WTC11 (cell line): ENCODE measurements around the gene SHC3.

Source experiments
- RELA ChIP-seq: sonication (generic); formaldehyde crosslinking; IDR thresholded peaks from 2 replicates; pipeline ENCODE4 v1.8.1; 2022; ENCODE audit warnings: missing genetic modification reagents, mild to moderate bottlenecking, borderline replicate concordance
- ZNF219 ChIP-seq: sonication (generic); formaldehyde crosslinking; IDR thresholded peaks from 2 replicates; pipeline ENCODE4 v1.8.0; 2023; ENCODE audit warnings: missing genetic modification reagents, mild to moderate bottlenecking, borderline replicate concordance
- TF ChIP-seq, protein P1 (sequence below): sonication (generic); formaldehyde crosslinking; conservative IDR thresholded peaks from 2 replicates; pipeline ENCODE4 v1.8.1; 2022; ENCODE audit warnings: mild to moderate bottlenecking, missing genetic modification reagents
- TF ChIP-seq, protein P2 (sequence below): sonication (generic); formaldehyde crosslinking; IDR thresholded peaks from 2 replicates; pipeline ENCODE4 v1.8.1; 2023; ENCODE audit warnings: mild to moderate bottlenecking, missing genetic modification reagents, borderline replicate concordance
- TF ChIP-seq, protein P3 (sequence below): fragments of 200-600 bp; IDR thresholded peaks from 2 replicates; pipeline ENCODE4 v1.8.0; 2022; ENCODE audit warnings: antibody characterized with exemption
- TF ChIP-seq, protein P4 (sequence below): sonication (generic); formaldehyde crosslinking; IDR thresholded peaks from 2 replicates; pipeline ENCODE4 v1.8.0; 2022; ENCODE audit warnings: mild to moderate bottlenecking, missing genetic modification reagents

DNA sequence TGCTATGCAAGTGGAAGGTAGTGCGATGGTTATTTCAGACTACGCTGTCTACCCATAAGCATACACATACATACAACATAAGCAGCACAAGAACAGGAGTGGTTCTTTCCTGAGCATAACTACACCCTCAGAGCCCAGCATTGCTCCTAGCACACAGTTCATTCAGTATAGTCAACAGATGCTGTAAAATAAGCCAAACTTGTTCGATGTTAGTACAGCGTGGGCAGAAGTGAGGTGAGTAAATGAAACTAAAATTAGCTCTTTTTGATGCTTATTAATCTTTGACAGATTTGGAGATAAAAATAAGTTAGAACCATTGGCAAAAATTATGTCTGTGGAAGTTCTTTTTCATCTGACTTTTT, 139.5 kb downstream of the SHC3 start:
- TF ChIP-seq, protein P1, sequence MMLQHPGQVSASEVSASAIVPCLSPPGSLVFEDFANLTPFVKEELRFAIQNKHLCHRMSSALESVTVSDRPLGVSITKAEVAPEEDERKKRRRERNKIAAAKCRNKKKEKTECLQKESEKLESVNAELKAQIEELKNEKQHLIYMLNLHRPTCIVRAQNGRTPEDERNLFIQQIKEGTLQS (CRISPR knock-in tag) = no peak
- TF ChIP-seq, protein P2, sequence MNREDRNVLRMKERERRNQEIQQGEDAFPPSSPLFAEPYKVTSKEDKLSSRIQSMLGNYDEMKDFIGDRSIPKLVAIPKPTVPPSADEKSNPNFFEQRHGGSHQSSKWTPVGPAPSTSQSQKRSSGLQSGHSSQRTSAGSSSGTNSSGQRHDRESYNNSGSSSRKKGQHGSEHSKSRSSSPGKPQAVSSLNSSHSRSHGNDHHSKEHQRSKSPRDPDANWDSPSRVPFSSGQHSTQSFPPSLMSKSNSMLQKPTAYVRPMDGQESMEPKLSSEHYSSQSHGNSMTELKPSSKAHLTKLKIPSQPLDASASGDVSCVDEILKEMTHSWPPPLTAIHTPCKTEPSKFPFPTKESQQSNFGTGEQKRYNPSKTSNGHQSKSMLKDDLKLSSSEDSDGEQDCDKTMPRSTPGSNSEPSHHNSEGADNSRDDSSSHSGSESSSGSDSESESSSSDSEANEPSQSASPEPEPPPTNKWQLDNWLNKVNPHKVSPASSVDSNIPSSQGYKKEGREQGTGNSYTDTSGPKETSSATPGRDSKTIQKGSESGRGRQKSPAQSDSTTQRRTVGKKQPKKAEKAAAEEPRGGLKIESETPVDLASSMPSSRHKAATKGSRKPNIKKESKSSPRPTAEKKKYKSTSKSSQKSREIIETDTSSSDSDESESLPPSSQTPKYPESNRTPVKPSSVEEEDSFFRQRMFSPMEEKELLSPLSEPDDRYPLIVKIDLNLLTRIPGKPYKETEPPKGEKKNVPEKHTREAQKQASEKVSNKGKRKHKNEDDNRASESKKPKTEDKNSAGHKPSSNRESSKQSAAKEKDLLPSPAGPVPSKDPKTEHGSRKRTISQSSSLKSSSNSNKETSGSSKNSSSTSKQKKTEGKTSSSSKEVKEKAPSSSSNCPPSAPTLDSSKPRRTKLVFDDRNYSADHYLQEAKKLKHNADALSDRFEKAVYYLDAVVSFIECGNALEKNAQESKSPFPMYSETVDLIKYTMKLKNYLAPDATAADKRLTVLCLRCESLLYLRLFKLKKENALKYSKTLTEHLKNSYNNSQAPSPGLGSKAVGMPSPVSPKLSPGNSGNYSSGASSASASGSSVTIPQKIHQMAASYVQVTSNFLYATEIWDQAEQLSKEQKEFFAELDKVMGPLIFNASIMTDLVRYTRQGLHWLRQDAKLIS (CRISPR knock-in tag) = no peak
- no peak for TF ChIP-seq ZNF219
- TF ChIP-seq RELA (CRISPR knock-in tag) = no peak
- TF ChIP-seq, protein P3, sequence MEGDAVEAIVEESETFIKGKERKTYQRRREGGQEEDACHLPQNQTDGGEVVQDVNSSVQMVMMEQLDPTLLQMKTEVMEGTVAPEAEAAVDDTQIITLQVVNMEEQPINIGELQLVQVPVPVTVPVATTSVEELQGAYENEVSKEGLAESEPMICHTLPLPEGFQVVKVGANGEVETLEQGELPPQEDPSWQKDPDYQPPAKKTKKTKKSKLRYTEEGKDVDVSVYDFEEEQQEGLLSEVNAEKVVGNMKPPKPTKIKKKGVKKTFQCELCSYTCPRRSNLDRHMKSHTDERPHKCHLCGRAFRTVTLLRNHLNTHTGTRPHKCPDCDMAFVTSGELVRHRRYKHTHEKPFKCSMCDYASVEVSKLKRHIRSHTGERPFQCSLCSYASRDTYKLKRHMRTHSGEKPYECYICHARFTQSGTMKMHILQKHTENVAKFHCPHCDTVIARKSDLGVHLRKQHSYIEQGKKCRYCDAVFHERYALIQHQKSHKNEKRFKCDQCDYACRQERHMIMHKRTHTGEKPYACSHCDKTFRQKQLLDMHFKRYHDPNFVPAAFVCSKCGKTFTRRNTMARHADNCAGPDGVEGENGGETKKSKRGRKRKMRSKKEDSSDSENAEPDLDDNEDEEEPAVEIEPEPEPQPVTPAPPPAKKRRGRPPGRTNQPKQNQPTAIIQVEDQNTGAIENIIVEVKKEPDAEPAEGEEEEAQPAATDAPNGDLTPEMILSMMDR = no peak
- TF ChIP-seq, protein P4, sequence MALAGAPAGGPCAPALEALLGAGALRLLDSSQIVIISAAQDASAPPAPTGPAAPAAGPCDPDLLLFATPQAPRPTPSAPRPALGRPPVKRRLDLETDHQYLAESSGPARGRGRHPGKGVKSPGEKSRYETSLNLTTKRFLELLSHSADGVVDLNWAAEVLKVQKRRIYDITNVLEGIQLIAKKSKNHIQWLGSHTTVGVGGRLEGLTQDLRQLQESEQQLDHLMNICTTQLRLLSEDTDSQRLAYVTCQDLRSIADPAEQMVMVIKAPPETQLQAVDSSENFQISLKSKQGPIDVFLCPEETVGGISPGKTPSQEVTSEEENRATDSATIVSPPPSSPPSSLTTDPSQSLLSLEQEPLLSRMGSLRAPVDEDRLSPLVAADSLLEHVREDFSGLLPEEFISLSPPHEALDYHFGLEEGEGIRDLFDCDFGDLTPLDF (CRISPR knock-in tag) = no peak
